ENCODE results near the gene DNMT3A. TPM values are rescaled to one million over a fixed set of nuclear protein-coding genes. Genes with fewer than 3 reads are reported as not detected.

Gene DNMT3A
- total and polyA plus RNA-seq, 2 donors (not counting 3 experiments of a cell fraction or from before 2014, with no cell fraction given): 23.3 to 71.7 TPM

DNA sequence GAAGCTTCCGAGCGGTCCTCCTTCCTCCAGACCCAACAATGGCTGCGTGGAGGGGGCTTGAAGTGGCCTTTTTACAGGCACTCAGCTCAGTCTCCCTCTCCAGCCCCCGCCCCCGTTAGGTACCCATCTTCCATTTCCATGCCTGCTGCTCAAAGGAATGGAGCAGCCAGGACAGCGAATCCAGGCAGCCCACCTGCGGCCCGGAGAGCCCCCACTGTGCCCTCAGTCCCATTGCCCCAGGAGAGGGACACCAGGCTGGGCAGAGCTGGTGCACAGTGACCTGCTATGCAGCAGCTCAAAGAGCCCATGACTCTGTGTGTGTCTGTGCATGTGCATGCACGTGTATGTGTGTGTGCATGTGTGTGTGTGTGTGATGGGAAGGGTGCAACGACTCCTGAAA, 162.7 kb downstream of the DNMT3A start:
- H3K4me1 ChIP-seq (ENCODE audit: control insufficient read depth, extremely low read depth, insufficient read depth, low read length): no peaks in the 10 kb centered on the region
- no peaks in the 10 kb centered on the region for H3K9me3 ChIP-seq (replicated peaks; ENCODE audit: control insufficient read depth, insufficient read depth, low read length)
- TF ChIP-seq EZH2 (IDR thresholded peaks at IDR 0.05; ENCODE audit: borderline replicate concordance, low read depth, low read length, severe bottlenecking): no peak
- TF ChIP-seq GATA2 (IDR thresholded peaks at IDR 0.05; ENCODE audit: insufficient read depth, insufficient read length, low read depth, low read length): no peak
- no peak for TF ChIP-seq JUN (IDR thresholded peaks at IDR 0.05; ENCODE audit: borderline replicate concordance, insufficient read depth, insufficient read length, low read depth)
- TF ChIP-seq FOS (IDR thresholded peaks at IDR 0.05; ENCODE audit: borderline replicate concordance, insufficient read depth, low read length): no peak
- TF ChIP-seq POLR2A (IDR thresholded peaks at IDR 0.05; ENCODE audit: low read depth, low read length): no peak
- TF ChIP-seq, protein P1, sequence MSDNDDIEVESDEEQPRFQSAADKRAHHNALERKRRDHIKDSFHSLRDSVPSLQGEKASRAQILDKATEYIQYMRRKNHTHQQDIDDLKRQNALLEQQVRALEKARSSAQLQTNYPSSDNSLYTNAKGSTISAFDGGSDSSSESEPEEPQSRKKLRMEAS (IDR thresholded peaks at IDR 0.05; ENCODE audit: insufficient read depth, insufficient read length): no peak
- no peak for TF ChIP-seq MYC (IDR thresholded peaks at IDR 0.05; ENCODE audit: low read depth, low read length)
- TF ChIP-seq POLR2AphosphoS5 (IDR thresholded peaks at IDR 0.05; ENCODE audit: insufficient read depth, low read depth, low read length): no peak
- TF ChIP-seq, protein P2, sequence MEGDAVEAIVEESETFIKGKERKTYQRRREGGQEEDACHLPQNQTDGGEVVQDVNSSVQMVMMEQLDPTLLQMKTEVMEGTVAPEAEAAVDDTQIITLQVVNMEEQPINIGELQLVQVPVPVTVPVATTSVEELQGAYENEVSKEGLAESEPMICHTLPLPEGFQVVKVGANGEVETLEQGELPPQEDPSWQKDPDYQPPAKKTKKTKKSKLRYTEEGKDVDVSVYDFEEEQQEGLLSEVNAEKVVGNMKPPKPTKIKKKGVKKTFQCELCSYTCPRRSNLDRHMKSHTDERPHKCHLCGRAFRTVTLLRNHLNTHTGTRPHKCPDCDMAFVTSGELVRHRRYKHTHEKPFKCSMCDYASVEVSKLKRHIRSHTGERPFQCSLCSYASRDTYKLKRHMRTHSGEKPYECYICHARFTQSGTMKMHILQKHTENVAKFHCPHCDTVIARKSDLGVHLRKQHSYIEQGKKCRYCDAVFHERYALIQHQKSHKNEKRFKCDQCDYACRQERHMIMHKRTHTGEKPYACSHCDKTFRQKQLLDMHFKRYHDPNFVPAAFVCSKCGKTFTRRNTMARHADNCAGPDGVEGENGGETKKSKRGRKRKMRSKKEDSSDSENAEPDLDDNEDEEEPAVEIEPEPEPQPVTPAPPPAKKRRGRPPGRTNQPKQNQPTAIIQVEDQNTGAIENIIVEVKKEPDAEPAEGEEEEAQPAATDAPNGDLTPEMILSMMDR (IDR thresholded peaks at IDR 0.05; ENCODE audit: extremely low read depth in 1 of 2, insufficient read depth in 1 of 2, low read depth in 1 of 2, low read length in 2 of 2): no peak
- H3K27ac ChIP-seq (ENCODE audit: insufficient read depth, low read depth, low read length): no peak overlapping the region
- H3K9me1 ChIP-seq (replicated peaks; ENCODE audit: control insufficient read depth, extremely low read depth, insufficient read depth, low read length): no peaks in the 10 kb centered on the region
- ChIA-PET CTCF (interaction anchor here (0.7 to 1.5 kb wide), 2 partner anchors 9 to 12 kb away, joined by 3 read pairs; no protein-coding TSS in a partner anchor), POLR2A (no interaction called here)
- intact Hi-C loops (cut with micrococcal nuclease) (no loop called here), dilution Hi-C loops (cut with MboI; ENCODE audit: extremely low pct_ligation_motif_present, low sequenced_read_pairs) (no loop called here)
- no peaks in the 10 kb centered on the region for H3K79me2 ChIP-seq (ENCODE audit: control insufficient read depth, insufficient read depth, low read length)
- H3K4me3 ChIP-seq (replicated peaks in 1 of 3; ENCODE audit: insufficient read depth in 1 of 3, low read depth in 1 of 3, low read length in 3 of 3): no peak overlapping the region
- BruUV-seq (replicated peaks): no TSS peak
- no peak overlapping the region for H3K9ac ChIP-seq (replicated peaks; ENCODE audit: extremely low read depth, insufficient read depth, low read length)
- H3K36me3 ChIP-seq (ENCODE audit: control insufficient read depth in 2 of 2, extremely low read depth in 1 of 2, insufficient read depth in 2 of 2, low read length in 2 of 2): no peaks in the 10 kb centered on the region
- no peak overlapping the region for H2AFZ ChIP-seq (ENCODE audit: low read depth, low read length)
- H3K4me2 ChIP-seq (ENCODE audit: insufficient read depth, low read length): no peak overlapping the region
- H4K20me1 ChIP-seq (replicated peaks; ENCODE audit: control insufficient read depth, extremely low read depth, insufficient read depth, low read length): no peaks in the 10 kb centered on the region
- FAIRE-seq: no peak
- peaks cover 2 to 14% of the 10 kb centered on the region in 2 experiments for H3K27me3 ChIP-seq (ENCODE audit: control insufficient read depth in 2 of 2, insufficient read depth in 2 of 2, low read length in 2 of 2)
- DNase-seq (ENCODE audit: low read depth, low spot score): no peak

MicroRNAs encoded within 50 kb of the gene (microRNA counts, 767-probe panel; counts per million panel counts)
- microRNA hsa-miR-1301: 723 counts per million, percentile 96 among the panel's probes with 10 or more counts

Small RNA genes lying within 50 kb of the gene (microRNA-seq; reads per million reads assigned to microRNA genes)
- 189 reads per million, percentile 65 among the genes with 10 or more reads in this experiment for gene MIR1301 (ENCODE audit: borderline number of aligned reads, borderline replicate concordance)

Small RNA genes lying within 50 kb of the gene (small RNA-seq; reads per million reads assigned to genes)
- not detected for gene MIR1301 (ENCODE audit: insufficient read depth, insufficient read length, low read depth, low replicate concordance)

Other genes starting within 250 kb of the DNMT3A start
- 0.69 and 2.7 TPM in 2 replicates for gene POMC, start 173.3 kb downstream of the DNMT3A start, total RNA-seq
- gene POMC, start 173.3 kb downstream of the DNMT3A start, polyA plus RNA-seq: 2.4 and 3.2 TPM in 2 replicates